HepG2 (cell line): ENCODE data around the gene IQCC. TPM values are rescaled to one million over a fixed set of nuclear protein-coding genes. Genes with fewer than 3 reads are reported as not detected.

Experiments
- ERF ChIP-seq: IDR thresholded peaks from 2 replicates; pipeline ENCODE4 v1.6.1; 2018; ENCODE audit warnings: missing biosample characterization, missing genetic modification reagents
- GABPA ChIP-seq, 2 experiments: IDR thresholded peaks; 2 replicates each; pipeline ENCODE4 v1.6.1; 2011 to 2016; ENCODE audit warnings: low read depth in 2 of 2, low read length in 1 of 2, missing biosample characterization in 1 of 2, missing genetic modification characterization in 1 of 2
- GATAD1 ChIP-seq: IDR thresholded peaks from 2 replicates; pipeline ENCODE4 v1.6.1; 2016; ENCODE audit warnings: missing genetic modification reagents, missing compliant biosample characterization
- HMG20A ChIP-seq: IDR thresholded peaks from 2 replicates; pipeline ENCODE4 v1.6.1; 2016; ENCODE audit warnings: borderline replicate concordance
- HMGA1 ChIP-seq: sonication (generic); formaldehyde crosslinking; conservative IDR thresholded peaks from 2 replicates; pipeline ENCODE4 v1.4.0; 2020; ENCODE audit warnings: missing genetic modification reagents
- HNF4A ChIP-seq: sonication (generic); formaldehyde crosslinking; IDR thresholded peaks from 2 replicates; pipeline ENCODE4 v1.4.0; 2020; ENCODE audit warnings: missing genetic modification reagents
- KDM4B ChIP-seq: sonication (generic); formaldehyde crosslinking; IDR thresholded peaks from 2 replicates; pipeline ENCODE4 v1.4.0; 2020; ENCODE audit warnings: missing genetic modification reagents
- KLF16 ChIP-seq, 2 experiments: sonication (generic) in 1 of 2; formaldehyde crosslinking in 1 of 2; IDR thresholded peaks; 2 replicates each; pipeline versions ENCODE4 v1.6.1 to v1.8.0; 2016 to 2023; ENCODE audit warnings: missing genetic modification reagents in 2 of 2, missing compliant biosample characterization in 1 of 2
- PITX1 ChIP-seq: sonication (generic); formaldehyde crosslinking; IDR thresholded peaks from 2 replicates; pipeline ENCODE4 v1.5.1; 2020; ENCODE audit warnings: mild to moderate bottlenecking, missing genetic modification reagents
- TARDBP ChIP-seq: sonication (generic); formaldehyde crosslinking; IDR thresholded peaks from 2 replicates; pipeline ENCODE4 v1.8.0; 2022; ENCODE audit warnings: mild to moderate bottlenecking, missing genetic modification reagents
- TP53 ChIP-seq: sonication (generic); formaldehyde crosslinking; conservative IDR thresholded peaks from 2 replicates; pipeline ENCODE4 v1.4.0; 2020; ENCODE audit warnings: missing genetic modification reagents
- XBP1 ChIP-seq: sonication (generic); formaldehyde crosslinking; IDR thresholded peaks from 2 replicates; pipeline ENCODE4 v1.5.0; 2020; ENCODE audit warnings: missing genetic modification reagents
- ZBTB7B ChIP-seq: sonication (generic); formaldehyde crosslinking; IDR thresholded peaks from 2 replicates; pipeline ENCODE4 v1.4.0; 2020; ENCODE audit warnings: missing genetic modification reagents
- ZNF335 ChIP-seq: sonication (generic); formaldehyde crosslinking; IDR thresholded peaks from 2 replicates; pipeline ENCODE4 v1.4.0; 2020; ENCODE audit warnings: missing genetic modification reagents
- ZNF350 ChIP-seq: sonication (generic); formaldehyde crosslinking; IDR thresholded peaks from 2 replicates; pipeline ENCODE4 v1.4.0; 2020; ENCODE audit warnings: mild to moderate bottlenecking, low read depth, missing genetic modification reagents, borderline replicate concordance
- ZNF709 ChIP-seq: sonication (generic); formaldehyde crosslinking; IDR thresholded peaks from 2 replicates; pipeline ENCODE4 v1.5.0; 2020; ENCODE audit warnings: mild to moderate bottlenecking, missing genetic modification reagents
- ZNF768 ChIP-seq: sonication (generic); formaldehyde crosslinking; IDR thresholded peaks from 2 replicates; pipeline ENCODE4 v1.4.0; 2020; ENCODE audit warnings: missing genetic modification reagents
- ZSCAN30 ChIP-seq: sonication (generic); formaldehyde crosslinking; IDR thresholded peaks from 2 replicates; pipeline ENCODE4 v1.5.0; 2020; ENCODE audit warnings: mild to moderate bottlenecking, missing genetic modification reagents
- polyA plus RNA-seq, 8 experiments: library from polyadenylated mRNA; depleted of rRNA in 3 of 8; stranded (reverse) in 7 of 8; unstranded in 1 of 8; fragments of >200 nt; fragmentation: Illumina TruSeq in 4 of 8; extraction: Trizol in 4 of 8; gene quantifications; 2 replicates each; pipeline versions ENCODE4 v1.2.1 to v1.2.3, GENCODE V29; 2011 to 2016; ENCODE audit warnings: low read depth in 4 of 8, missing spikeins in 1 of 8, mixed read lengths in 1 of 8; ENCODE audit not compliant: insufficient read depth in 1 of 8
- total RNA-seq, 5 experiments: library from RNA; depleted of rRNA; stranded (reverse); fragments of >200 nt; fragmentation: Illumina TruSeq; extraction: Trizol; gene quantifications; 2 replicates each; pipeline ENCODE4 v1.2.3, GENCODE V29; 2016; ENCODE audit warnings: low read depth in 1 of 5
- TF ChIP-seq, protein P1 (sequence below): sonication (generic); formaldehyde crosslinking; IDR thresholded peaks from 2 replicates; pipeline ENCODE4 v1.5.1; 2020; ENCODE audit warnings: missing genetic modification reagents, mild to moderate bottlenecking, borderline replicate concordance
- TF ChIP-seq, protein P2 (sequence below): sonication (generic); formaldehyde crosslinking; conservative IDR thresholded peaks from 2 replicates; pipeline ENCODE4 v1.8.0; 2022; ENCODE audit warnings: mild to moderate bottlenecking, moderate library complexity, missing genetic modification reagents
- TF ChIP-seq, protein P3 (sequence below): sonication (generic); formaldehyde crosslinking; IDR thresholded peaks from 2 replicates; pipeline ENCODE4 v1.9.0; 2021; ENCODE audit warnings: mild to moderate bottlenecking, missing genetic modification reagents

The IQCC gene
- total and polyA plus RNA-seq, 2 of the 13 experiments (the other 11 are each of a cell fraction or from before 2014, with no cell fraction given): 1.7 to 3.0 TPM

DNA sequence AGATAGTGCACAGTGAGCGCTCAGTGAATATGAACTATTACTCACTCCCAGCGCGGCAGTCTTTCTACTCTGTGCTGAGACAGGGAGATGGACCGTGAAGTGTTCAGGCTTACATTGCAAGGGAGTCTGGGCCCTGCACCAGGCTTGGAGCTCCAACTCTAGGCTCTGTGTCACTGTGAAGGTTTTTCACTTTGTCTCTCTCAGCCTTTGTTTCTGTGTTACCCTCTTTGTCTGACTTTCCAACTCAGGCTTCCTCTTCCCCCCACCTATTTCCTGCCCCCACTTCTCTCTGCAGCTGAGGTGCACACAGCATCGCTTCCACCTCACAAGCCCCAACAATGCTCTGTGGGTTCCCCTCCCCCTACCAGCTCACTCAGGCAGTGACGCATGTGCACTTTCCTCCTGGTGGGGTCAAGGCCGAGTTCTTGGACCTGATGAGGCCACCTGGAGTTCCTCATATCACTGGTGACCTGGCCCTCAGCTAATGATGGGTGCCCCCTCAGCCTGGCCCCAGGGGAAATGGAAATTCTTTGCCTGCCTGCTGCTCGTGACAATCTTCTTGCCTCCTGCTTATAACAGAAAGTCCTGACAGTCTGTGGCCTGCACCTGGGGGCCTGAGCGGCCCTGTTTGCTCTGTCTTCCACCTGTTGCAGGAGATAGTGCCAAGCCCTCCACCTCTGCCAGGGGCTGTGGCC lies 44.5 kb downstream of the IQCC start (continued):
- TF ChIP-seq HNF4A (CRISPR knock-in tag) (peak; percentile 91), ZSCAN30 (no peak), ZNF768 (CRISPR knock-in tag) (peak; percentile 24; the same call in 1 of the 2 replicates), HMG20A (peak; percentile 89), ERF (peak; percentile 78), GATAD1 (CRISPR knock-in tag) (peak; percentile 74), XBP1 (CRISPR knock-in tag) (no peak), KDM4B (no peak), TP53 (CRISPR knock-in tag) (0 out of 2 replicates have a peak, but pooled peaks have one; percentile 64), GABPA (IDR thresholded peaks at IDR 0.05; ENCODE audit: low read depth, low read length) (peak; percentile 29; the same call in 1 of the 2 replicates), GABPA (CRISPR knock-in tag; IDR thresholded peaks at IDR 0.05; ENCODE audit: low read depth) (peak; percentile 83), ZNF350 (CRISPR knock-in tag) (peak; percentile 79; the same call in 1 of the 2 replicates), PITX1 (CRISPR knock-in tag) (peak; percentile 76), HMGA1 (CRISPR knock-in tag) (no peak), TARDBP (CRISPR knock-in tag) (peak; percentile 88), ZNF335 (CRISPR knock-in tag) (no peak), KLF16 (CRISPR knock-in tag; IDR thresholded peaks at IDR 0.05) (peak in 1 of 2 experiments; percentile 72; a peak in 1 of 4 replicates), ZNF709 (CRISPR knock-in tag) (no peak), ZBTB7B (CRISPR knock-in tag) (peak; percentile 82)
- TF ChIP-seq, protein P1, sequence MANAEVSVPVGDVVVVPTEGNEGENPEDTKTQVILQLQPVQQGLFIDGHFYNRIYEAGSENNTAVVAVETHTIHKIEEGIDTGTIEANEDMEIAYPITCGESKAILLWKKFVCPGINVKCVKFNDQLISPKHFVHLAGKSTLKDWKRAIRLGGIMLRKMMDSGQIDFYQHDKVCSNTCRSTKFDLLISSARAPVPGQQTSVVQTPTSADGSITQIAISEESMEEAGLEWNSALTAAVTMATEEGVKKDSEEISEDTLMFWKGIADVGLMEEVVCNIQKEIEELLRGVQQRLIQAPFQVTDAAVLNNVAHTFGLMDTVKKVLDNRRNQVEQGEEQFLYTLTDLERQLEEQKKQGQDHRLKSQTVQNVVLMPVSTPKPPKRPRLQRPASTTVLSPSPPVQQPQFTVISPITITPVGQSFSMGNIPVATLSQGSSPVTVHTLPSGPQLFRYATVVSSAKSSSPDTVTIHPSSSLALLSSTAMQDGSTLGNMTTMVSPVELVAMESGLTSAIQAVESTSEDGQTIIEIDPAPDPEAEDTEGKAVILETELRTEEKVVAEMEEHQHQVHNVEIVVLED (CRISPR knock-in tag): 0 out of 2 replicates have a peak, but pooled peaks have one; percentile 27
- TF ChIP-seq, protein P2, sequence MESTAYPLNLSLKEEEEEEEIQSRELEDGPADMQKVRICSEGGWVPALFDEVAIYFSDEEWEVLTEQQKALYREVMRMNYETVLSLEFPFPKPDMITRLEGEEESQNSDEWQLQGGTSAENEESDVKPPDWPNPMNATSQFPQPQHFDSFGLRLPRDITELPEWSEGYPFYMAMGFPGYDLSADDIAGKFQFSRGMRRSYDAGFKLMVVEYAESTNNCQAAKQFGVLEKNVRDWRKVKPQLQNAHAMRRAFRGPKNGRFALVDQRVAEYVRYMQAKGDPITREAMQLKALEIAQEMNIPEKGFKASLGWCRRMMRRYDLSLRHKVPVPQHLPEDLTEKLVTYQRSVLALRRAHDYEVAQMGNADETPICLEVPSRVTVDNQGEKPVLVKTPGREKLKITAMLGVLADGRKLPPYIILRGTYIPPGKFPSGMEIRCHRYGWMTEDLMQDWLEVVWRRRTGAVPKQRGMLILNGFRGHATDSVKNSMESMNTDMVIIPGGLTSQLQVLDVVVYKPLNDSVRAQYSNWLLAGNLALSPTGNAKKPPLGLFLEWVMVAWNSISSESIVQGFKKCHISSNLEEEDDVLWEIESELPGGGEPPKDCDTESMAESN: no peak
- TF ChIP-seq, protein P3, sequence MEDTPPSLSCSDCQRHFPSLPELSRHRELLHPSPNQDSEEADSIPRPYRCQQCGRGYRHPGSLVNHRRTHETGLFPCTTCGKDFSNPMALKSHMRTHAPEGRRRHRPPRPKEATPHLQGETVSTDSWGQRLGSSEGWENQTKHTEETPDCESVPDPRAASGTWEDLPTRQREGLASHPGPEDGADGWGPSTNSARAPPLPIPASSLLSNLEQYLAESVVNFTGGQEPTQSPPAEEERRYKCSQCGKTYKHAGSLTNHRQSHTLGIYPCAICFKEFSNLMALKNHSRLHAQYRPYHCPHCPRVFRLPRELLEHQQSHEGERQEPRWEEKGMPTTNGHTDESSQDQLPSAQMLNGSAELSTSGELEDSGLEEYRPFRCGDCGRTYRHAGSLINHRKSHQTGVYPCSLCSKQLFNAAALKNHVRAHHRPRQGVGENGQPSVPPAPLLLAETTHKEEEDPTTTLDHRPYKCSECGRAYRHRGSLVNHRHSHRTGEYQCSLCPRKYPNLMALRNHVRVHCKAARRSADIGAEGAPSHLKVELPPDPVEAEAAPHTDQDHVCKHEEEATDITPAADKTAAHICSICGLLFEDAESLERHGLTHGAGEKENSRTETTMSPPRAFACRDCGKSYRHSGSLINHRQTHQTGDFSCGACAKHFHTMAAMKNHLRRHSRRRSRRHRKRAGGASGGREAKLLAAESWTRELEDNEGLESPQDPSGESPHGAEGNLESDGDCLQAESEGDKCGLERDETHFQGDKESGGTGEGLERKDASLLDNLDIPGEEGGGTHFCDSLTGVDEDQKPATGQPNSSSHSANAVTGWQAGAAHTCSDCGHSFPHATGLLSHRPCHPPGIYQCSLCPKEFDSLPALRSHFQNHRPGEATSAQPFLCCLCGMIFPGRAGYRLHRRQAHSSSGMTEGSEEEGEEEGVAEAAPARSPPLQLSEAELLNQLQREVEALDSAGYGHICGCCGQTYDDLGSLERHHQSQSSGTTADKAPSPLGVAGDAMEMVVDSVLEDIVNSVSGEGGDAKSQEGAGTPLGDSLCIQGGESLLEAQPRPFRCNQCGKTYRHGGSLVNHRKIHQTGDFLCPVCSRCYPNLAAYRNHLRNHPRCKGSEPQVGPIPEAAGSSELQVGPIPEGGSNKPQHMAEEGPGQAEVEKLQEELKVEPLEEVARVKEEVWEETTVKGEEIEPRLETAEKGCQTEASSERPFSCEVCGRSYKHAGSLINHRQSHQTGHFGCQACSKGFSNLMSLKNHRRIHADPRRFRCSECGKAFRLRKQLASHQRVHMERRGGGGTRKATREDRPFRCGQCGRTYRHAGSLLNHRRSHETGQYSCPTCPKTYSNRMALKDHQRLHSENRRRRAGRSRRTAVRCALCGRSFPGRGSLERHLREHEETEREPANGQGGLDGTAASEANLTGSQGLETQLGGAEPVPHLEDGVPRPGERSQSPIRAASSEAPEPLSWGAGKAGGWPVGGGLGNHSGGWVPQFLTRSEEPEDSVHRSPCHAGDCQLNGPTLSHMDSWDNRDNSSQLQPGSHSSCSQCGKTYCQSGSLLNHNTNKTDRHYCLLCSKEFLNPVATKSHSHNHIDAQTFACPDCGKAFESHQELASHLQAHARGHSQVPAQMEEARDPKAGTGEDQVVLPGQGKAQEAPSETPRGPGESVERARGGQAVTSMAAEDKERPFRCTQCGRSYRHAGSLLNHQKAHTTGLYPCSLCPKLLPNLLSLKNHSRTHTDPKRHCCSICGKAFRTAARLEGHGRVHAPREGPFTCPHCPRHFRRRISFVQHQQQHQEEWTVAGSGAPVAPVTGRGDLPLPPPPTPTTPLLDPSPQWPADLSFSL (CRISPR knock-in tag): no peak
